GM12801 (cell line): Measurements from ENCODE around the gene UBAP2.

Experiments used
- CTCF ChIP-seq: IDR thresholded peaks from one replicate; pipeline ENCODE4 v1.5.1; 2011; ENCODE audit warnings: control low read depth; ENCODE audit not compliant: insufficient read length; ENCODE audit errors: extremely low read depth

The UBAP2 gene

GRCh38 chr9:33993104-33993503 is 55.6 kb downstream of the UBAP2 start:
- TF ChIP-seq CTCF, result no peak

- TF ChIP-seq CTCF, result no peak
These were observed 56.1 kb downstream of the UBAP2 start for GRCh38 chr9:33992632-33993031.

GRCh38 chr9:33988219-33988890 is 60.3 kb downstream of the UBAP2 start:
- TF ChIP-seq CTCF, result no peak

GRCh38 chr9:33976414-33976813 is 72.3 kb downstream of the UBAP2 start:
- no peak for TF ChIP-seq CTCF

GRCh38 chr9:33972698-33973097 is 76.0 kb downstream of the UBAP2 start:
- no peak for TF ChIP-seq CTCF

GRCh38 chr9:33964086-33964768 is 84.5 kb downstream of the UBAP2 start:
- TF ChIP-seq CTCF, result no peak

GRCh38 chr9:33959725-33960124 is 89.0 kb downstream of the UBAP2 start:
- no peak for TF ChIP-seq CTCF
